PC-3 (cell line): ENCODE results near the gene DGKZ.

Source experiments
- CTCF ChIP-seq: fragments of 300-600 bp; sonication (generic); conservative IDR thresholded peaks from 2 replicates; pipeline ENCODE4 v1.5.1; 2017; ENCODE audit warnings: antibody characterized with exemption, low read depth, mild to moderate bottlenecking, low read length
- EZH2phosphoT487 ChIP-seq: fragments of 300-600 bp; sonication (generic); IDR thresholded peaks from 2 replicates; pipeline ENCODE4 v1.6.1; 2018; ENCODE audit warnings: mild to moderate bottlenecking, antibody characterized with exemption, low read length, borderline replicate concordance

- TF ChIP-seq CTCF (no peak), EZH2phosphoT487 (no peak)
These were observed 30.6 kb downstream of the DGKZ start for GRCh38 chr11:46377831-46378230.
